Naive B cell (primary cell): ENCODE data around the gene CD1B. TPM values are rescaled to one million over a fixed set of nuclear protein-coding genes. Genes with fewer than 3 reads are reported as not detected.
"Not testable (repeated sequence)": the region's sequence is repeated elsewhere in the genome, so short reads cannot be mapped to it uniquely, and the experiment has no call there.

Experiments used
- ATAC-seq, 2 donors: fragments of 150-1000 bp; cut with Tn5 transposase; 2 replicates each; pipeline ENCODE4 v1.10.0; 2021; ENCODE audit warnings: low read depth in 2 of 2, mild to moderate bottlenecking in 2 of 2, moderate library complexity in 2 of 2
- DNase-seq: peaks from one replicate; pipeline ENCODE4 v3.0.0; 2022
- H3K27ac Mint-ChIP-seq, 6 donors: one replicate each; pipeline ENCODE4 v1.8.0; 2020 to 2022; ENCODE audit warnings: mild to moderate bottlenecking in 6 of 6, mixed read lengths in 6 of 6, moderate library complexity in 5 of 6, inconsistent platforms in 2 of 6
- H3K27me3 Mint-ChIP-seq, 3 donors: one replicate each; pipeline ENCODE4 v1.8.0; 2021 to 2022; ENCODE audit warnings: mixed read lengths in 3 of 3, mild to moderate bottlenecking in 1 of 3
- H3K36me3 Mint-ChIP-seq, 2 donors: one replicate each; pipeline ENCODE4 v1.8.0; 2020 to 2022; ENCODE audit warnings: mixed read lengths in 2 of 2, inconsistent platforms in 1 of 2, mild to moderate bottlenecking in 1 of 2
- H3K4me1 Mint-ChIP-seq, 3 donors: one replicate each; pipeline ENCODE4 v1.8.0; 2020 to 2022; ENCODE audit warnings: mixed read lengths in 3 of 3, inconsistent platforms in 1 of 3, mild to moderate bottlenecking in 1 of 3, moderate library complexity in 1 of 3
- H3K4me3 Mint-ChIP-seq, 8 donors: one replicate each; pipeline ENCODE4 v1.8.0; 2020 to 2022; ENCODE audit warnings: mild to moderate bottlenecking in 8 of 8, mixed read lengths in 8 of 8, moderate library complexity in 8 of 8, inconsistent platforms in 2 of 8
- H3K9me3 Mint-ChIP-seq, 7 donors: one replicate each; pipeline ENCODE4 v1.8.0; 2020 to 2022; ENCODE audit warnings: mixed read lengths in 7 of 7, mild to moderate bottlenecking in 5 of 7, inconsistent platforms in 2 of 7, moderate library complexity in 1 of 7
- polyA plus RNA-seq, 6 donors: library from polyadenylated mRNA; unstranded; fragments of 300-500 nt; fragmentation: Illumina TruSeq; gene quantifications; one replicate each; pipeline ENCODE4 v1.2.3, GENCODE V29; 2021; ENCODE audit warnings: low read depth in 6 of 6

CD1B gene
- polyA plus RNA-seq, 6 donors from 2014 or later: not detected

- Mint-ChIP-seq H3K4me1 (peaks cover 15 to 21% (median 16%) of the 10 kb centered on the region in 3 donors), H3K4me3 (peak overlapping the region in 1 of 8 donors; percentile 20), H3K27me3 (no peaks in the 10 kb centered on the region), H3K36me3 (peaks cover 0 to 4% of the 10 kb centered on the region in 2 donors), H3K27ac (peak overlapping the region in 1 of 6 donors; percentile 2), H3K9me3 (peaks cover 0 to 20% (median 13%) of the 10 kb centered on the region in 7 donors)
- no peak for ATAC-seq
- DNase-seq: no peak
Observed at GRCh38 chr1:158311066-158311465, 20.3 kb downstream of the CD1B start.

- peak overlapping the region in 1 of 8 donors; percentile 40 for H3K4me3 Mint-ChIP-seq
Observed at GRCh38 chr1:158310623-158311022, 20.7 kb downstream of the CD1B start.

GRCh38 chr1:158295791-158296190 lies 35.5 kb downstream of the CD1B start:
- Mint-ChIP-seq H3K36me3 (peaks cover 5 to 25% of the 10 kb centered on the region in 2 donors), H3K27me3 (no peaks in the 10 kb centered on the region), H3K9me3 (peaks cover 4 to 27% (median 14%) of the 10 kb centered on the region in 7 donors), H3K27ac (peak overlapping the region in 1 of 6 donors; percentile 40), H3K4me3 (peak overlapping the region in 1 of 8 donors; percentile 71), H3K4me1 (peaks cover 5 to 13% (median 5%) of the 10 kb centered on the region in 3 donors)
- DNase-seq (no peak), ATAC-seq (no peak)

More at GRCh38 chr1:158310623-158311022, 20.7 kb downstream of the CD1B start:
- ATAC-seq (no peak), DNase-seq (no peak)
- peaks cover 16 to 21% (median 18%) of the 10 kb centered on the region in 3 donors for H3K4me1 Mint-ChIP-seq
- peaks cover 0 to 18% (median 12%) of the 10 kb centered on the region in 7 donors for H3K9me3 Mint-ChIP-seq
- H3K36me3 Mint-ChIP-seq: peaks cover 0 to 4% of the 10 kb centered on the region in 2 donors
- no peak overlapping the region for H3K27ac Mint-ChIP-seq
- H3K27me3 Mint-ChIP-seq: no peaks in the 10 kb centered on the region

GRCh38 chr1:158290321-158290844 lies 40.9 kb downstream of the CD1B start:
- DNase-seq (no peak), ATAC-seq (no peak)

GRCh38 chr1:158289811-158290210 lies 41.5 kb downstream of the CD1B start, which contains the start of gene CD1C:
TSS of gene CD1C (plus strand) at chr1:158289923. CDS start at chr1:158290065, 142 bp downstream.
- no peaks in the 10 kb centered on the region for H3K9me3 Mint-ChIP-seq
- H3K27ac Mint-ChIP-seq: no peak within 1 kb of the TSS
- peaks cover 2 to 33% (median 28%) of the 10 kb centered on the region in 3 donors for H3K4me1 Mint-ChIP-seq
- H3K36me3 Mint-ChIP-seq: peaks cover 0 to 2% of the 10 kb centered on the region in 2 donors
- ATAC-seq (no peak), DNase-seq (no peak)
- peak within 1 kb of the TSS in 1 of 8 donors; percentile 4 for H3K4me3 Mint-ChIP-seq
- H3K27me3 Mint-ChIP-seq: no peaks in the 10 kb centered on the region

More at GRCh38 chr1:158290321-158290844, 40.9 kb downstream of the CD1B start:
- no peaks in the 10 kb centered on the region for H3K27me3 Mint-ChIP-seq
- peaks cover 0 to 6% of the 10 kb centered on the region in 2 donors for H3K36me3 Mint-ChIP-seq
- H3K27ac Mint-ChIP-seq: no peak overlapping the region
- H3K4me1 Mint-ChIP-seq: peaks cover 5 to 29% (median 27%) of the 10 kb centered on the region in 3 donors
- no peaks in the 10 kb centered on the region for H3K9me3 Mint-ChIP-seq
- H3K4me3 Mint-ChIP-seq: no peak overlapping the region

GRCh38 chr1:158286941-158287346 lies 44.4 kb downstream of the CD1B start:
- peak overlapping the region; percentile 75 to 95 (median 90) for H3K4me3 Mint-ChIP-seq
- DNase-seq (no peak), ATAC-seq (peak; percentile 8 to 13)
- peak overlapping the region in 5 of 6 donors; percentile 95 to 99 (median 97) for H3K27ac Mint-ChIP-seq
- no peaks in the 10 kb centered on the region for H3K27me3 Mint-ChIP-seq
- H3K36me3 Mint-ChIP-seq: peaks cover 0 to 6% of the 10 kb centered on the region in 2 donors
- peaks cover 0 to 9% (median 3%) of the 10 kb centered on the region in 7 donors for H3K9me3 Mint-ChIP-seq
- H3K4me1 Mint-ChIP-seq: peaks cover 7 to 53% (median 33%) of the 10 kb centered on the region in 3 donors

- Mint-ChIP-seq H3K9me3 (peaks cover 0 to 14% (median 7%) of the 10 kb centered on the region in 7 donors), H3K27me3 (no peaks in the 10 kb centered on the region), H3K36me3 (peaks cover 0 to 10% of the 10 kb centered on the region in 2 donors), H3K27ac (peak overlapping the region in 5 of 6 donors; percentile 0 to 99 (median 97)), H3K4me3 (peak overlapping the region; percentile 75 to 95 (median 90)), H3K4me1 (peaks cover 12 to 58% (median 38%) of the 10 kb centered on the region in 3 donors)
- ATAC-seq (no peak), DNase-seq (peak; percentile 31)
Observed at GRCh38 chr1:158286487-158286886, 44.8 kb downstream of the CD1B start.

- Mint-ChIP-seq H3K9me3 (peaks cover 0 to 17% (median 9%) of the 10 kb centered on the region in 7 donors), H3K36me3 (peaks cover 0 to 13% of the 10 kb centered on the region in 2 donors), H3K27ac (peak overlapping the region in 5 of 6 donors; percentile 96 to 99 (median 97)), H3K27me3 (no peaks in the 10 kb centered on the region), H3K4me3 (peak overlapping the region; percentile 75 to 95 (median 90)), H3K4me1 (peaks cover 19 to 64% (median 43%) of the 10 kb centered on the region in 3 donors)
- peak; percentile 81 to 84 for ATAC-seq
- peak; percentile 88 for DNase-seq
Observed at GRCh38 chr1:158285756-158286241, 45.5 kb downstream of the CD1B start.

GRCh38 chr1:158283965-158284364 lies 47.4 kb downstream of the CD1B start:
- H3K27ac Mint-ChIP-seq: peak overlapping the region in 5 of 6 donors; percentile 31 to 99 (median 75)
- peaks cover 0 to 13% of the 10 kb centered on the region in 2 donors for H3K36me3 Mint-ChIP-seq
- H3K9me3 Mint-ChIP-seq: peaks cover 0 to 17% (median 12%) of the 10 kb centered on the region in 7 donors
- H3K4me1 Mint-ChIP-seq: peaks cover 25 to 64% (median 43%) of the 10 kb centered on the region in 3 donors
- H3K4me3 Mint-ChIP-seq: peak overlapping the region; percentile 0 to 95 (median 33)
- ATAC-seq (no peak), DNase-seq (no peak)
- no peaks in the 10 kb centered on the region for H3K27me3 Mint-ChIP-seq

GRCh38 chr1:158282421-158282820 lies 48.9 kb downstream of the CD1B start:
- Mint-ChIP-seq H3K9me3 (peaks cover 0 to 21% (median 16%) of the 10 kb centered on the region in 7 donors), H3K36me3 (peaks cover 0 to 13% of the 10 kb centered on the region in 2 donors), H3K27ac (peak overlapping the region in 5 of 6 donors; percentile 40 to 83 (median 75)), H3K4me1 (peaks cover 25 to 58% (median 38%) of the 10 kb centered on the region in 3 donors), H3K4me3 (peak overlapping the region in 6 of 8 donors; percentile 2 to 65 (median 22))
- H3K27me3 Mint-ChIP-seq, DNase-seq, ATAC-seq: not testable (repeated sequence)

Other genes starting within 250 kb of the CD1B start
- gene CD1D, start 150.6 kb downstream of the CD1B start, polyA plus RNA-seq: 10 to 100 TPM in 4 of 6 donors, 1 to 10 TPM in 2; 4.1 to 19.4 (median 11.6) TPM
- 10 to 100 TPM; 11.0 to 56.8 (median 17.5) TPM for gene CD1A, start 77.1 kb downstream of the CD1B start, polyA plus RNA-seq
- 100 to 1,000 TPM in 5 of 6 donors, 10 to 100 TPM in 1; 58.4 to 396 (median 159) TPM for gene CD1C, start 41.6 kb downstream of the CD1B start, polyA plus RNA-seq
- gene CD1E, start 22.4 kb upstream of the CD1B start, polyA plus RNA-seq: not detected
- not detected for gene OR10T2, start 67.9 kb upstream of the CD1B start, polyA plus RNA-seq
- gene OR10K2, start 94.7 kb upstream of the CD1B start, polyA plus RNA-seq: not detected
- not detected for gene OR10K1, start 130.3 kb upstream of the CD1B start, polyA plus RNA-seq
- not detected for gene OR10R2, start 140.7 kb upstream of the CD1B start, polyA plus RNA-seq
- not detected for gene OR6Y1, start 222.9 kb upstream of the CD1B start, polyA plus RNA-seq
- not detected for gene OR6P1, start 239.0 kb upstream of the CD1B start, polyA plus RNA-seq
- gene OR10X1, start 248.4 kb upstream of the CD1B start, polyA plus RNA-seq: not detected